Right lobe of liver (tissue), 6 donors: Measurements from ENCODE around the gene BOD1. TPM values are rescaled to one million over a fixed set of nuclear protein-coding genes. Genes with fewer than 3 reads are reported as not detected.

Source experiments
- ATAC-seq, 4 donors: fragments of 200-7000 bp; cut with Tn5 transposase; one replicate each; pipeline ENCODE4 v1.9.1; 2020; ENCODE audit warnings: mild to moderate bottlenecking in 4 of 4, moderate library complexity in 4 of 4
- DNase-seq, 3 donors: peaks; one replicate each; pipeline ENCODE4 v3.0.0-alpha.2; 2020
- H3K27ac ChIP-seq, 3 donors: fragments of 200-600 bp; one replicate each; pipeline ENCODE4 v1.8.0; 2022
- H3K27me3 ChIP-seq, 2 donors: fragments of 200-600 bp; one replicate each; pipeline ENCODE4 v1.8.0; 2022
- H3K36me3 ChIP-seq, 4 donors: fragments of 200-600 bp; sonication (generic) in 1 of 4; one replicate each; pipeline versions ENCODE4 v1.5.1 to v1.8.0; 2017 to 2022; ENCODE audit warnings: control low read depth in 1 of 4
- H3K4me1 ChIP-seq, 4 donors: fragments of 200-600 bp; sonication (generic) in 1 of 4; one replicate each; pipeline versions ENCODE4 v1.5.1 to v1.8.0; 2017 to 2022; ENCODE audit warnings: control low read depth in 1 of 4
- H3K4me3 ChIP-seq, 3 donors: fragments of 200-600 bp; one replicate each; pipeline ENCODE4 v1.8.0; 2022
- H3K9me3 ChIP-seq, 4 donors: fragments of 200-600 bp; sonication (generic) in 1 of 4; one replicate each; pipeline versions ENCODE4 v1.5.1 to v1.8.0; 2017 to 2022; ENCODE audit warnings: control low read depth in 1 of 4
- POLR2A ChIP-seq: fragments of 450-650 bp; IDR thresholded peaks from one replicate; pipeline ENCODE4 v1.6.1; 2017; ENCODE audit warnings: antibody characterized with exemption, mild to moderate bottlenecking
- WGBS: methylation state at CpG from one replicate; pipeline ENCODE4 v1.1.6; 2018; ENCODE audit warnings: low coverage, low lambda C conversion rate; ENCODE audit not compliant: insufficient coverage; ENCODE audit errors: missing lambda C conversion rate; 5-methylcytosine and 5-hydroxymethylcytosine counted together
- intact Hi-C, 2 donors: fragments of 100-400 bp; cut with DNase I; formaldehyde crosslinking; loops; one replicate each; pipeline versions ENCODE4 v1.11.2 to v1.14.1; 2022
- total RNA-seq, 6 experiments: library from RNA; depleted of rRNA in 2 of 6; stranded (reverse); fragments of >200 nt in 2 of 6; fragmentation: NEBNext Ultra II Directional in 3 of 6; extraction: Animal tissue kit (Norgen Biotek cat#: 25700) in 3 of 6; gene quantifications; one replicate each; pipeline versions ENCODE4 v1.1.0 to v1.2.4, GENCODE V29; 2016 to 2023
- TF ChIP-seq, protein P1 (sequence below), 4 donors: fragments of 200-600 bp in 3 of 4; fragments of 450-650 bp in 1 of 4; IDR thresholded peaks; one replicate each; pipeline versions ENCODE4 v1.5.1 to v1.8.0; 2016 to 2022; ENCODE audit warnings: antibody characterized with exemption in 4 of 4, mild to moderate bottlenecking in 2 of 4
- donor health status: DM: no; HTN: yes; CAD: no.
- donor health status: DM: no; HTN: no; CAD: no.
- donor health status: DM: no; HTN: no; CAD: no.
- donor health status: DM: no; HTN: yes; CAD: no.
- donor health status: DM: no; HTN: yes; CAD: no.

Gene BOD1
- total RNA-seq, 6 experiments from 2014 or later: 15.3 to 24.3 (median 19.2) TPM

DNA sequence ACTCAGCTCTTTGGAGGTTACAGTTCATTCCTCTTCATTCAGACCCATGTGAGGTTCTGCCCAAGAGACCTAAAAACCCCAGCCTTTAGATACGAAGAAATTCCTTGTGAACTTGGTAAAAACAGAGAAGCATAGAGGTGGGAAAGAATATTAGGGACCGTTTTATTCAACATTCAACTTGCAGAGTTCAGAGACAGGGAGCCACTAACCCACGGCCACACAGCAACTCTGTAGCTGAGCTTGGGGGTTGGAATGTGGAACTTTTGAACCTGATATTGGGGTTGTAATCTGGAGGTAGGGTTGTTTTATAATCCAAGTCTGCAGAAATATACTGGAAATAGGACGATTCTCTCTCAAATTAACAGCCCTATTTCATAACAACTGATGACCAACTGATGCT, 10.8 kb upstream of the BOD1 start:
- DNase-seq (no peak), ATAC-seq (no peak)
- no peaks in the 10 kb centered on the region for H3K9me3 ChIP-seq
- H3K27ac ChIP-seq: no peak overlapping the region
- peaks cover 0 to 20% (median 6%) of the 10 kb centered on the region in 4 donors for H3K4me1 ChIP-seq
- intact Hi-C loops: loop anchor here in 1 of 2 donors (10.0 kb wide), 1 partner anchor 198 kb away; no protein-coding TSS in a partner anchor
- no peaks in the 10 kb centered on the region for H3K36me3 ChIP-seq
- WGBS: 77% methylated on average over 4 of the region's 4 CpGs
- H3K4me3 ChIP-seq: no peak overlapping the region
- no peaks in the 10 kb centered on the region for H3K27me3 ChIP-seq
- no peak for TF ChIP-seq POLR2A
- TF ChIP-seq, protein P1, sequence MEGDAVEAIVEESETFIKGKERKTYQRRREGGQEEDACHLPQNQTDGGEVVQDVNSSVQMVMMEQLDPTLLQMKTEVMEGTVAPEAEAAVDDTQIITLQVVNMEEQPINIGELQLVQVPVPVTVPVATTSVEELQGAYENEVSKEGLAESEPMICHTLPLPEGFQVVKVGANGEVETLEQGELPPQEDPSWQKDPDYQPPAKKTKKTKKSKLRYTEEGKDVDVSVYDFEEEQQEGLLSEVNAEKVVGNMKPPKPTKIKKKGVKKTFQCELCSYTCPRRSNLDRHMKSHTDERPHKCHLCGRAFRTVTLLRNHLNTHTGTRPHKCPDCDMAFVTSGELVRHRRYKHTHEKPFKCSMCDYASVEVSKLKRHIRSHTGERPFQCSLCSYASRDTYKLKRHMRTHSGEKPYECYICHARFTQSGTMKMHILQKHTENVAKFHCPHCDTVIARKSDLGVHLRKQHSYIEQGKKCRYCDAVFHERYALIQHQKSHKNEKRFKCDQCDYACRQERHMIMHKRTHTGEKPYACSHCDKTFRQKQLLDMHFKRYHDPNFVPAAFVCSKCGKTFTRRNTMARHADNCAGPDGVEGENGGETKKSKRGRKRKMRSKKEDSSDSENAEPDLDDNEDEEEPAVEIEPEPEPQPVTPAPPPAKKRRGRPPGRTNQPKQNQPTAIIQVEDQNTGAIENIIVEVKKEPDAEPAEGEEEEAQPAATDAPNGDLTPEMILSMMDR (IDR thresholded peaks at IDR 0.05): no peak

DNA sequence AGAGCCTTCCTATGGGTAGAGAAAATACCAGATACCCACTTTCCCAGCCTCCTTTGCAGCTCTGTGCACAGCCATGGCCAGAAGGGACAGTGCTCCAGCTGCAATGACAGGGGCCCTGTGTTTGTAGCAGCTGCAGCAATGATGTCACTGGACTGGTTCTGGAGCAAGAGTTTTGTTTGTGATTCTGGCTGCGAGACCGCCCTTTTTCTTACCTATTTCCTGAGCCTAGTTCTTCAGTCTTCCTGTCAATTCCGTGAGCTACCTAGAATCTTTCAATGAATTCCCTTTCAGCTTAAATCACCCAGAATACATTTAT, 10.0 kb upstream of the BOD1 start:
- no peaks in the 10 kb centered on the region for H3K9me3 ChIP-seq
- no peak overlapping the region for H3K27ac ChIP-seq
- H3K36me3 ChIP-seq: no peaks in the 10 kb centered on the region
- no peak for DNase-seq
- H3K4me3 ChIP-seq: no peak overlapping the region
- no peak for TF ChIP-seq POLR2A
- TF ChIP-seq, protein P1 (IDR thresholded peaks at IDR 0.05): no peak
- no peaks in the 10 kb centered on the region for H3K27me3 ChIP-seq
- 93% methylated on average over 3 of the region's 3 CpGs for WGBS
- H3K4me1 ChIP-seq: peaks cover 0 to 23% (median 8%) of the 10 kb centered on the region in 4 donors
- ATAC-seq: no peak
- intact Hi-C loops: loop anchor here in 1 of 2 donors (10.0 kb wide), 1 partner anchor 198 kb away; no protein-coding TSS in a partner anchor

DNA sequence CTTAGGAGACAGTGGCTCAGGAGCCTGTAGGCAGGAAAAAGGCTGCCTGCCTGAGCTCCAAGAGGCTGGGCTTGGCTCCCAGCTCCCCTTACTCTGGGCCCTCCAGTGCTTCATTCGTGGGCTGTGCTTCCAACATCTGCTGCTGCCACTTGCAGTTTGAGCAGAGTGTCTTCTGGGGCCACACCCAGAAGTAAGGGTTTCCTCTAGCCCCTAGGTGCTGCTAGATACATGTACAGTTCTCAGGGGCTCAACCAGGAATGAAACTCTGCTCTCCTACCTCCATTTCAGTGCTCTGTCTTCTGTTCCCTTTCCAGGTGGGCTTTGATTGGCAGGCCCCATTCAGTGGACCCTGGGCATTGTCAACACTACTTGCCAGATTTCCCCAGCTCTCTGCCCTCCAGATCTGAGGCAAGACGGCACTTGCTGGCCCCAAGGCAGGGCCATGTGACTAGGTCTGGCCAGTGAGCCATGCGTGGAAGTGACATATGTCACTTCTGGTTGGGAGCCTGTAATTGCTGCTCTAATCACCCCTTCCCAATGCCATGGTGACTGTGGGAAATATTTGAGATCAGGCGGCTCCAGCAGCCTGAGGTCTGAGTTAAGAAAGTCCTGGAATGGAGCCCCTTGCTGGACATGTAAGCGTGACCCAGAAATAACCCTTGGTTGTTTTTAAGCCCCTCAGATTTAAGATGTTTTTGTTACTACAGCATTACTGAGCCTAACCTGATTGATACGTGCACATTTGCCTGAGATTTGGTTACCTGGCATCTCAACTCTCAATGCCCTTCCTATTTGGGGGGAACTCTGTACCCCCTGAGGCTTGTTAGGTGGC, 9.4 kb upstream of the BOD1 start:
- 73% methylated on average over 5 of the region's 6 CpGs for WGBS
- intact Hi-C loops: loop anchor here in 1 of 2 donors (10.0 kb wide), 1 partner anchor 199 kb away; no protein-coding TSS in a partner anchor
- DNase-seq: no peak

DNA sequence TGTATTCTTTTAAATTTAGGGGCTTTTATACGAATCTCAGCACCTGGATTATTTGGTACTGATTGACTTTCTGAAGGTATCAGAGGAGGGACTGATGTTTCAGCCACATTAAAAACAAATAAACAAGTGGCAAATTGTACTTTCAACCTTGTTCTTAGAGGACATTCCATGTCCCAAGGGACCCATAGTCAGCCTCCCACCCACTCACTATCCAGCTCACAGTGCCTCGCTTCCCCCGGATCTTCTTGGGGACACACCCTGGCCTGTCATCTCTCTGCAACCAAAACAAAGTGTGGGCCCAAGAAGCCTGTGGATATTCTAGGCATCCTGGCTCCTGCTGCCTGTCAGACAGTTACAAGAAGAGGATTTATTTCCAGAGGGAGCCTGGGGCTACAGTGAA, 8.8 kb upstream of the BOD1 start:
- Histone ChIP-seq H3K36me3 (no peaks in the 10 kb centered on the region), H3K27me3 (no peaks in the 10 kb centered on the region), H3K4me1 (peaks cover 0 to 23% (median 8%) of the 10 kb centered on the region in 4 donors), H3K4me3 (no peak overlapping the region), H3K9me3 (no peaks in the 10 kb centered on the region), H3K27ac (no peak overlapping the region)
- no peak for TF ChIP-seq POLR2A
- TF ChIP-seq, protein P1 (IDR thresholded peaks at IDR 0.05): no peak
- 89% methylated on average over 3 of the region's 3 CpGs for WGBS
- DNase-seq (no peak), ATAC-seq (no peak)
- intact Hi-C loops: loop anchor here in 1 of 2 donors (10.0 kb wide), 1 partner anchor 200 kb away; no protein-coding TSS in a partner anchor

More for the DNA sequence above, 9.4 kb upstream of the BOD1 start:
- no peaks in the 10 kb centered on the region for H3K9me3 ChIP-seq
- ATAC-seq: no peak
- no peak for TF ChIP-seq POLR2A
- TF ChIP-seq, protein P1 (IDR thresholded peaks at IDR 0.05): no peak
- H3K36me3 ChIP-seq: no peaks in the 10 kb centered on the region
- no peaks in the 10 kb centered on the region for H3K27me3 ChIP-seq
- no peak overlapping the region for H3K27ac ChIP-seq
- H3K4me1 ChIP-seq: peaks cover 0 to 23% (median 8%) of the 10 kb centered on the region in 4 donors
- H3K4me3 ChIP-seq: no peak overlapping the region
